ENCODE data around the gene BIRC7. TPM values are rescaled to one million over a fixed set of nuclear protein-coding genes. Genes with fewer than 3 reads are reported as not detected.

Gene BIRC7
- total RNA-seq, 1 donor from 2014 or later = not detected

GRCh38 chr20:63262836-63263235 is 27.1 kb downstream of the BIRC7 start:
- no peak for DNase-seq (ENCODE audit: low read depth)

DNA sequence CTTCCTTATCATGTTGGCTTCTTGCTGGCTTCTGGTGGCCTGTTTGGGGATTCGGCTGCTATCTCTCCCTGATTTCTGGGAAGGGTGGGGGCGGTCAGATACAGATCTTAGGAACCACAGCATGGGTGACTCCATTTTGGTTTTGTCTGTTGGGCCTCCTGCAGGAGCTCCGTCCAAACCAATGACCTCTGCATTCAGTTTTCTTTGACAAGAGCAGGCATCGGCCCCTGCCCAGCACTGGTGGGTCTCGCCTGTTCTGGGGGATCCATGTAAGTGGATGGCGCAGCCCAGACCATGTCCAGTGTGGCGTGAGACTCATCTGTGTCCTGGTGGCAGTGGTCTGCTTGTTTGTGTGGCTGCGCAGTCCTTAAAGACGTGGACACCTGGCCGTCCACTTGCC is 28.3 kb downstream of the BIRC7 start:
- DNase-seq (ENCODE audit: low read depth) = no peak

DNA sequence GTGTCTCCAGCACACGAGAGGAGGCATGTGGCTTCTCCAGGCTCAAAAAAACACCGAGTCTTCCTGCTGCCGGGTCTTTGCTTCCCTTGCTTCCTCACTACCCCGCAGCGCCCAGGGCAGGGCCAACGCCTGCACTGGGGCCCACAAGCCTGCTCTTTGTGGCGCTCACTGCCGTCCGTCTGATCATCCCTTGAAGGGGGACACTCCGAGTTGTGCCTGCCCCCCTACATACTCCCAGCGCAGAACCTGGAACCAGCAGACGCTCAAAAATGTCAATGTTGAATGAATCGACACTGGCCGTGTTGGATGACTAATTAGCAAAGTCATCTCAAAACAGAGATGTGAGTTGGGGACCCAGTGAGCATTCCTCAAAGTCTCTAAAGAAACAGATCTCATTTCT is 28.8 kb downstream of the BIRC7 start:
- no peak for DNase-seq (ENCODE audit: low read depth)

DNA sequence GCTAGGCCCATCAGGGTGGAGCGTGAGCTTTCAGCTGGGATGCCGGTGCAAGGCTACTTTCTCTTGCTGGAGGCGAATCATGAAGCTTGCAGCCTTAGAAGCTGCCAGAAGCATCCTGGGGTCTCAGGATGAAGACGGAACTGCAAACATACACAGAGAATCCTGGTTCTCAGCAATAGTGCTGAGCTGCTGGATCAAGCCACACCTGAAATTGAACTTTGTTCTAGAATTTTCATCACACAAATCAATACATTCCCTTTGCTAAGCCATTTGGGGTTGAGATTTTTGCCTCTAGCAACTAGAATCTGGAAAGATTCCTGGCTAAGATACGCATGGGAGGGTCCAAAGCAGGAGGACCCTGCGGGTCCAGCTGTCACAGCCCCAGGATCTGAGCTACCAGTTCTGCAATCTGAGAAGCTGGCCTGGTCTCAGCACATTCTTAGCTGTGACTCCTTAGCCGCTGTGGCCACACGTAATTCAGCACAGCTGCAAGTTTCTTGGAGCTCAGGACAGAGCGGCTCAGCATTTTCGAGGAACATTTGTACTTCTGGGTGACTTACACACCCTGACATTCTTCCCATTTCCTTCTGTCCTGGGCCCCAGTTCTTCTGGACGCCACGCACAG is 30.3 kb downstream of the BIRC7 start:
- peak; percentile 95 for DNase-seq (ENCODE audit: low read depth)

GRCh38 chr20:63267691-63268090 is 32.0 kb downstream of the BIRC7 start:
- DNase-seq (ENCODE audit: low read depth) = peak; percentile 88

- DNase-seq (ENCODE audit: low read depth) = peak; percentile 44
These were observed 32.6 kb downstream of the BIRC7 start for GRCh38 chr20:63268256-63268655.

GRCh38 chr20:63268671-63269439 is 33.1 kb downstream of the BIRC7 start:
- no peak for DNase-seq (ENCODE audit: low read depth)

DNA sequence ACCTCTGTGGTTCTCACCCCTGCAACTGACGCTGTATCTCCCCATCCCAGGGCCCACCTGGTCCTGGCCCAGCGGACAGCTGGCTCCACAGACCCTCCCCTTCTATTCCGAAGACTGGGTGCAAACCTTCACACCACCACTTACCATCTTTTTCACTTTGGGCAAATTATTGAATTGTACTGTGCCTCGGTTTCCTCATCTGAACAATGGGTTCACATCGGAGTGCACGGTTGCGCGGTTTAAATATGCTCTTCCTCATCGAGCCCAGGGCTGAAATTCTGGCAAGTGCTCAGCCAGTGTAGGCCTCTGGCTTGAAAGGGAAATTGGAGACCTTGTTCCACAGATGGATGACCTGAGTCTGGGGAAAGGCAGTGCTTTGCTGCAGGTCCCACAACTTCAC is 34.0 kb downstream of the BIRC7 start:
- DNase-seq (ENCODE audit: low read depth) = no peak

- no peak for DNase-seq (ENCODE audit: low read depth)
These were observed 35.1 kb downstream of the BIRC7 start for GRCh38 chr20:63270606-63271325.

- DNase-seq (ENCODE audit: low read depth) = peak; percentile 91
These were observed 36.7 kb downstream of the BIRC7 start, which contains the start of gene ARFGAP1 for GRCh38 chr20:63272105-63273058. Gene ARFGAP1, plus strand, starts transcription at chr20:63272813. Its CDS starts 2,768 bp downstream, at chr20:63275581.

- no peak for DNase-seq (ENCODE audit: low read depth)
These were observed 37.4 kb downstream of the BIRC7 start for GRCh38 chr20:63273059-63273579.

DNA sequence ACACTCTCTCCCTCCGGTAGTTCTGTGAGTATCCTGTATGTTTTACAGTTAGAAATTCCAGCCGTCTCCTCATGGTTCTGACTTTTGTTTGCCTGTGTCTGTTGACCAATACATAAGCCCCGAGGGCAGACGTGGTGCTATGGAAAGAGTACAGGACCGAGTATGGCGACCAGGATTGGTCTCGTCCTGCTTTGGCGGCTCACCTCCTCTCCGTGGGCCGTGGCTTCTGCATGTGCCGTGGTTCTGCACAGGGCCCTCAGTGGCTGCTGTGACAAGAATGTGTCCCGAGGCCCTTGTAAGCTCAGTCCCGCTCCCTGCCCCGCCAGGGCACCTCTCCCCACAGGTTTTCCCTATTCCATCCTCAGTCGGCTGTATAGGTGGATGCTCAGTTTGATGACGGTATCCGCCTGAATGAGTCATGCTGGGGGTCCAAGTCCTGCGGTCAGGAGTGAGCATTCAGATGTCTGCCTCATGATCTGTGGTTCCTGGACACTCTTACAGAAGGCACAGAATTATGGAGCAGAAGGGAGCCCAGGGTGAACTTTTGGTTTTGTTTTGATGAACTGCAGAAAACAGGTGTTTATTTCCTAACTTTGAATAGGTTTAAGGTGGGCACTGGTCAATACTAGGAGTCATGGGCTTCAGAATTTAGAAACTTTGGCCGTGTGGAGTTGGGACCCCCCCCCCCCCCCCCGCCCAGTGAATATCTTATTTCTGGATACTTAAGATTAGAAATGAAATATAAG is 38.1 kb downstream of the BIRC7 start:
- DNase-seq (ENCODE audit: low read depth) = peak; percentile 71

DNA sequence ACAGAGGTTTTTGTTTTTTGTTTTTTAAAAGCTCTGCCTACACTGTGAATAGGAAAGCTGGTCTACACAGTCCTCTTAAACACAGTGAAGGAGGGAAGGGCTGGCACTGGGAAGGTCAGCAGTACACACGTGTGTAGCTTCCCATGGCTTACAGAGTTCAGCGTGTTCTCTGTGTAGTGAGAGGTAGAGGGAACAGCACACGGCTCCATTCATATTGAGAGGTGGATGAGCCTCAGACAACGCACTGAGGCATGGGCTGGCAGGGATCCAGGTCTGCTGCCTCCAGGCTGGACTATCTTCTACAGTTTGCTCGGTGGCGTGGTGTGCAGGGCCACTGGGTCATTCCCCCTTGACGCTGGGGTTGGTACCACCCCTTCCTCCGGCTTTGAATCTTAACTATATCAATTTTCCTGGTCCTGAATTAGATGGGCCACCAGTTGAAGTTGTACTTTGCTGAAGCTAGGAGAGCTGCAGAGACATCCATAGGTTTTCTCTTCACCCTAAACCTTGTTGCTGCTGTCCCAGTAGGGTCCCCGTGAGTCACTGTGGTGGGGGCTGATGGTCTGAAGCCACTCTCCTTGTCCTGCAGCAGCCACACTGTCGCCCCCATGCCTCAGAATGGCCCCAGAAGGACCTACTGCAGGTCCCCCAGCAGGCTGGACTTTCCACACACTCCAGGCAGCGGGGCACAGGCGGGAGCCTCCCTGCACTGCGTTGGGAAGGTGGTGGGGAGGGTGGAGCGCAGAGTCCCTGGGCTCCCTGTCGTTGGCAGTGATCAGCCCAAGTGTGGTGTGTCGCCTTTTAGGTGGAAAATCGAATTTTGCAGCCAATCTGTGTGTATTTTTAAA is 38.9 kb downstream of the BIRC7 start:
- DNase-seq (ENCODE audit: low read depth) = no peak

DNA sequence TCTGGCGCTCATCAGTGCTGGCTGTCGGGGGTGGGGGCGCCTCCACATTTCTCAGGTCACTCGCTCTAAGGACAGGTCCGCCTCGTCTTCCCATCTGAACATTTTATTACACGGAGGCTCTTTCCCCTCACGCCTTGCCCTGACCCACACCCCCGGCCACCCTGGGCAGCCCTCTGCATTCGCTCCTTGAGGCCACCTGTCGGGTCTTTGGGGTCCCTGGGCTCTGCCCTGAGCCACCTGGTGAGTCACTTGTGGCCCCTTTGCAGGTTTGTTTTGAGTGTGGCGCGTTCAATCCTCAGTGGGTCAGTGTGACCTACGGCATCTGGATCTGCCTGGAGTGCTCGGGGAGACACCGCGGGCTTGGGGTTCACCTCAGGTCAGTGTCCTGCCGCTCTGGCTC is 40.1 kb downstream of the BIRC7 start:
- no peak for DNase-seq (ENCODE audit: low read depth)

- DNase-seq (ENCODE audit: low read depth) = no peak
These were observed 41.3 kb downstream of the BIRC7 start for GRCh38 chr20:63276956-63277355.

GRCh38 chr20:63277466-63278272 is 42.0 kb downstream of the BIRC7 start:
- DNase-seq (ENCODE audit: low read depth) = no peak

- DNase-seq (ENCODE audit: low read depth) = no peak
These were observed 43.0 kb downstream of the BIRC7 start for GRCh38 chr20:63278661-63279060.

GRCh38 chr20:63279931-63280330 is 44.2 kb downstream of the BIRC7 start:
- no peak for DNase-seq (ENCODE audit: low read depth)
